ENCODE results near the gene LIMA1. TPM values are rescaled to one million over a fixed set of nuclear protein-coding genes. Genes with fewer than 3 reads are reported as not detected.
A peak's percentile ranks its signal among the peaks of the same experiment; 100 is the strongest.
"Not testable (repeated sequence)": the region's sequence is repeated elsewhere in the genome, so short reads cannot be mapped to it uniquely, and the experiment has no call there.

LIMA1 gene
- total RNA-seq, 6 donors from 2014 or later = 55.2 to 126 (median 68.8) TPM

DNA sequence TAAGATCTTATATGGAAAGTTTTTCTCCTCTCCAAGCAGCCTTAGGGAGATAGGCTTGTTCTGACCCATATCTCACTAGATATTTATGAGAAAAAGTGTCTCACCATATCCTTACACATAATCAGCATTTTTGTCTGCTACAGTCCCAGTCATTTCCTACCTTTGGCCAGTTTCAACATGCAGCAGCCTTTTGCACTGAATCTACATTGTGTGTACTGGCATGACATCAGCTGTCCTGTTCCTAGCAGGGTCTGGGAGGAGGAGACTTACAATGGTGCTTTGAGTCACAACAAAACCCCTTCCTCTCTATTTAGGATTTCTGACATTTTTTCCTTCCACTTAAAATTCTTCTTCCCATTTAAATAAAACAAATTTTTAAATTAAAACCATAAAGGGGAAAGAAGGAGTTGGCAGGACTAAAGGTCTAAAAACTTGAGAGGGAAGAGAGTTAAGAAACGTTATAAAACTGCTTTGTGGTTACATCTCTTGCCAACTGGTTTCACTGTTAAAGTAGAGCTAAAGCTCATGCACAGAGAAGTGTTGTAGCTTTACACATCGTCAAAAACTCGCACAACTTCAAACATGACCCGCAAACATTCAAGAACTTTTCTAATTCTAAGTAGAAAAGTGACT is 62.8 kb downstream of the LIMA1 start:
- DNase-seq = no peak
- ATAC-seq (ENCODE audit: low FRiP score in 2 of 2) = peak in 1 of 2 donors; percentile 59
- peaks cover 10 to 21% (median 20%) of the 10 kb centered on the region in 4 donors for H3K4me1 ChIP-seq
- H3K9me3 ChIP-seq = no peaks in the 10 kb centered on the region
- WGBS, 2 donors = 21 to 25% methylated on average over 4 of the region's 4 CpGs
- peaks cover 0 to 8% (median 0%) of the 10 kb centered on the region in 4 donors for H3K36me3 ChIP-seq
- peak overlapping the region in 3 of 4 donors; percentile 31 to 44 (median 43) for H3K4me3 ChIP-seq
- peak overlapping the region; percentile 66 to 82 (median 76) for H3K27ac ChIP-seq
- no peaks in the 10 kb centered on the region for H3K27me3 ChIP-seq
- TF ChIP-seq CTCF (IDR thresholded peaks at IDR 0.05) (no peak), EP300 (IDR thresholded peaks at IDR 0.05) (no peak), POLR2A (IDR thresholded peaks at IDR 0.05) (no peak), POLR2AphosphoS5 (IDR thresholded peaks at IDR 0.05) (no peak)

DNA sequence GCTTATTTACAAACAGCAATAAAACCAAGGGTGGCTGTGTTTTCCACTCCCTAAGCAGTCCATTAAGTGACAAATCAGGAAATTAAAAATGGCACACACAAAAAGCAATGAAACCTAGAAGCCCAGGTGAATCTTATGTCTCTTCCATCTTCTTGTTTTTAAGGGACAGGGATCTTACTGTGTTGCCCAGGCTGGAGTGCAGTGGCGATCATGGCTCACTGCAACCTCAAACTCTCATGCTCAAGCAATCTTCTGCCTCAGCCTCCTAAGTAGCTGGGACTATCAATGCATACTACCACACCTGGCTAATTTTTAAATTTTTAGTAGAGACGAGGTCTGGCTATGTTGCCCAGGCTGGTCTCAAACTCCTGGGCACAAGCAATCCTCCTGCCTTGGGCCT is 63.8 kb downstream of the LIMA1 start:
- Histone ChIP-seq H3K4me3 (peak overlapping the region in 2 of 4 donors; percentile 43 to 44), H3K27me3 (no peaks in the 10 kb centered on the region)
- no peak for ATAC-seq (ENCODE audit: low FRiP score in 2 of 2)

GRCh38 chr12:50219001-50219400 is 64.3 kb downstream of the LIMA1 start:
- not testable (repeated sequence) for H3K27ac ChIP-seq; H3K27me3 ChIP-seq; ATAC-seq (ENCODE audit: low FRiP score in 2 of 2); H3K36me3 ChIP-seq; H3K4me3 ChIP-seq; H3K9me3 ChIP-seq; DNase-seq
- peaks cover 7 to 26% (median 19%) of the 10 kb centered on the region in 4 donors for H3K4me1 ChIP-seq
- 94 to 95% methylated on average over 6 of the region's 6 CpGs for WGBS, 2 donors

More for the DNA sequence above, 63.8 kb downstream of the LIMA1 start:
- peak overlapping the region in 3 of 4 donors; percentile 66 to 82 (median 80) for H3K27ac ChIP-seq
- WGBS, 2 donors = 86 to 96% methylated on average over 2 of the region's 2 CpGs
- TF ChIP-seq EP300 (IDR thresholded peaks at IDR 0.05) (no peak), POLR2A (IDR thresholded peaks at IDR 0.05) (no peak), CTCF (IDR thresholded peaks at IDR 0.05) (no peak), POLR2AphosphoS5 (IDR thresholded peaks at IDR 0.05) (no peak)
- peaks cover 0 to 8% (median 0%) of the 10 kb centered on the region in 4 donors for H3K36me3 ChIP-seq
- no peaks in the 10 kb centered on the region for H3K9me3 ChIP-seq
- no peak for DNase-seq
- peaks cover 10 to 27% (median 22%) of the 10 kb centered on the region in 4 donors for H3K4me1 ChIP-seq

DNA sequence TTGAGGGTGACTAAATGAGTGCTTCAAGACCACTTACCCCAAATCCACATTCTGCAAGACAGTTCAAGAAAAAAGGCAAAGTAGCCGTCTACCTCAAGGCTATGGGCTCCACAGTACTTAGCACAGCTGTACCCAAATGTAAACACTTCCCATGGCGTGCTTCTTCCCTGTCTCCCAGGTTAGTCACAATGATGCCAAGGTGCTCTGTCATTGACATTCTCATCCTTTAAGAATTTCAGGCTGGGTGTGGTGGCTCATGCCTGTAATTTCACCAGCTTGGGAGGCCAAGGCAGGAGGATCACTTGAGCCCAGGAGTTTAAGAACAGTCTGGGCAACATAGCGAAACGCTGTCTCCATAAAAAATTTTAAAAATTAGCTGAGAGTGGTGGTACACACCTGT is 64.9 kb downstream of the LIMA1 start:
- Histone ChIP-seq H3K4me3 (no peak overlapping the region), H3K27ac (no peak overlapping the region), H3K36me3 (peaks cover 0 to 8% (median 0%) of the 10 kb centered on the region in 4 donors), H3K9me3 (no peaks in the 10 kb centered on the region), H3K27me3 (no peaks in the 10 kb centered on the region), H3K4me1 (peaks cover 9 to 22% (median 16%) of the 10 kb centered on the region in 4 donors)
- ATAC-seq (ENCODE audit: low FRiP score in 2 of 2) (no peak), DNase-seq (no peak)
- TF ChIP-seq CTCF (IDR thresholded peaks at IDR 0.05) (no peak), EP300 (IDR thresholded peaks at IDR 0.05) (no peak), POLR2AphosphoS5 (IDR thresholded peaks at IDR 0.05) (no peak), POLR2A (IDR thresholded peaks at IDR 0.05) (no peak)
- 96 to 97% methylated on average over 4 of the region's 4 CpGs for WGBS, 2 donors

DNA sequence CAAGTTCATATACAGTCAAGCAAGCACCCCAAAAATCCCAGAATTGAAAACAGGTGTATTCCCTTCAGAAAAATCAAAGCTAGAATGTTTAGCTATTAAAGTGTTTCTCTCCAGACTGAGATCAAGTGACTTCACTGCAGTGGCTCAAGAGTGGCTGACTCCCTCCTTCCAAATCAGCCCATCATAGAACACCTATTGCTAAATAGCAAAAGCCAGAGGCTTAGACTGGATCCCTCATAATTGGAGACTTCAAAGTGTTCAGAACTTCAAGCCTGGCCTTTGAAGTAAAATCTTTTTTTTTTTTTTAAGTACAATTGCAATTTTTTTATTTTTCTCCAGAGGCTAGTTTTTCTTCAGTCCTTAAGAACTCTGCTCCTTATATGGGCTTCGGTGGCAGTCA is 66.1 kb downstream of the LIMA1 start:
- no peaks in the 10 kb centered on the region for H3K9me3 ChIP-seq
- no peaks in the 10 kb centered on the region for H3K27me3 ChIP-seq
- H3K4me1 ChIP-seq = peaks cover 4 to 18% (median 11%) of the 10 kb centered on the region in 4 donors
- DNase-seq (no peak), ATAC-seq (ENCODE audit: low FRiP score in 2 of 2) (no peak)
- TF ChIP-seq POLR2AphosphoS5 (IDR thresholded peaks at IDR 0.05) = no peak
- TF ChIP-seq POLR2A (IDR thresholded peaks at IDR 0.05) = no peak
- TF ChIP-seq CTCF (IDR thresholded peaks at IDR 0.05) = no peak
- no peak for TF ChIP-seq EP300 (IDR thresholded peaks at IDR 0.05)
- H3K4me3 ChIP-seq = no peak overlapping the region
- no peak overlapping the region for H3K27ac ChIP-seq
- WGBS, 2 donors = 94 to 100% methylated on average over 1 of the region's 1 CpG
- peaks cover 0 to 8% (median 0%) of the 10 kb centered on the region in 4 donors for H3K36me3 ChIP-seq
